Measurements from ENCODE around the gene IRF2.
A peak's percentile ranks its signal among the peaks of the same experiment; 100 is the strongest.

IRF2 gene

DNA sequence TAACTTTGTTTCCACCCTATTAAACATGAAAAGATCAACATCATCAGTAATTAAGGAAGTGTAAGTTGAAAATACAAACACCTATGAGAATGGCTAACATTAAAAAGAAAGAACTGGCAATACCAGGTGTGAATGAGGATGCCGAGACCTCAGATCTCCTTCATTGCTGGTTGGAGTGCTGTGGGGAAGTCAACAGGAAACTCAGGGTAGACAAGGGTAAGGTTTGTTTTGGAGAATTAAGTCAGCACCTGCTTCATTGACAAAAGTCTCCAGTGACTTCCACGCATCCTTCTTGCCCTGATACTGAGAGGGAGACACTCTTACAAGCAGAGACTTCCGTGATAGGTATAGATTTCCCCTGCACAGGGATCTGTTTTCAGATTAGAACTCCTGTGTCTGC is 106.1 kb downstream of the IRF2 start:
- no peak for DNase-seq (ENCODE audit: low spot score)

DNA sequence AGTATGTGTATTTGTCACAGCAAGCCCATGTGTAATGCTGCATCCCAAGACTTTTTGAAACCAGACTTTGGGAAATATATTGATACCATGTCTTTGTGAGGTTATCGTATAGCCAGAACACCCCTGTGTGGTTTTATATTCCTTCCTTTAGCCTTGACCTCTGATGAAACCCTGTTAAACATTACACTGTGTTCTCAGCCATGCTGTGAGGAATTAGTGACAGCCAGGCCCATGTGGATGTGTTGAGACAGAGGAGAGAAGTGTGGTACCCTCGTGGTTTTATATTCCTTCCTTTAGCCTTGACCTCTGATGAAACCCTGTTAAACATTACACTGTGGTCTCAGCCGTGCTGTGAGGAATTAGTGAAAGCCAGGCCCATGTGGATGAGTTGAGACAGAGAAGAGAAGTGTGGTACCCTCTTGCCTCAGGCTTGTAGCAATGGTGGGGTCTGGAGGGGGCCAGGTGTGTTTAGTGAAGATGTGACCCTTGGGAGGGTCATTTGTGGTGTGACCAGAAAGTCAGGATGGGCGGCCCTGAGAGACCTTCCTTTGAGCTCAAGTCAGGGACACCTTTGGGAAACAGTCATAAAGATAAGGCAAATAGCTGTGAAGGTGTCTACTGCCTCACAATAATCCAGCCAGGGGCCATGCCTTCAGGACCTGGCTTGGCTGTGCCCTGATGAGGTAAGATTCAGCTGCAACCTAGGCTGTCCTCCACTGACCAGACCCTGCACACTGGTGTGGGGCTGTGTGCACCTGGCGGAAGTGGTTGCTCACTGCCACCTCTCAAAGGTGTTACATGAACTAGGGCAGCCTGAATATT is 110.0 kb downstream of the IRF2 start:
- no peak for DNase-seq (ENCODE audit: low spot score)

DNA sequence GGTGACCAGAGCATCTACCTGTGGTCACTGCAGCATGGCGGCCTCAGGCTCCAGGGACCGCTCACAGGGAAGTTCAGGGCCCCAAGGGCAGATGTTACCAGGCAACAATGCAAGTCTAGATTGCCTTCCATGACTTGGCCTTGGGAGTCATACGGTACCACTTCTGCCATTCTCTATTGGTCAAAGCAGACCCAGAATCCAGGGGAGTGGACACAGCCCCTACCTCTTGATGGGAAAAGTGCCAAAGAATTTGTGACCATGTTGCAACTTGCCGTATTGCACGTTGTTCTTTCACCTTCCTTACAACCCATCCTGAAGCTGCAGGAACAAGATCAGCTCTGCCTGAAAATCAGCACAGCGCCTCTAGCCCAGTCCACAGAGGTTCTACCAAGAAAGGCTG is 111.1 kb downstream of the IRF2 start:
- no peak for DNase-seq (ENCODE audit: low spot score)

DNA sequence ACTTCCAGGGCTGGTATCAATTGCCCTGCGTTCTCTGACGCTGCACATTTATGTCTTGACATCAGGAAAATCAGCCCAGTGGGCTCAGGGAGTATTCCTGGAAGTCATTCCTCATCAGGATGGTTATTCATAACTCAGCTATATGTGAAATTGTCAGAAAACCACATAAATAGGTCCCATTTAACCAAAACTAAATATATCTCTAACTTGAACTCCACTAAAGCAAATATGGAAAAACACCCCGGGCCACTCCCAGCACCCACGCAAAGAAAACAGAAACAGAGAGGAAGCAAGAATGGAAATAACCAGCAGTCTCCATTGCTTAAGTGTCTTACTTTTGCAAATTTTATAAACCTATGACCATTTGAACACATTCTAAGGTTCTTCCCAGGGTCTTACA is 112.0 kb downstream of the IRF2 start:
- DNase-seq (ENCODE audit: low spot score): no peak

DNA sequence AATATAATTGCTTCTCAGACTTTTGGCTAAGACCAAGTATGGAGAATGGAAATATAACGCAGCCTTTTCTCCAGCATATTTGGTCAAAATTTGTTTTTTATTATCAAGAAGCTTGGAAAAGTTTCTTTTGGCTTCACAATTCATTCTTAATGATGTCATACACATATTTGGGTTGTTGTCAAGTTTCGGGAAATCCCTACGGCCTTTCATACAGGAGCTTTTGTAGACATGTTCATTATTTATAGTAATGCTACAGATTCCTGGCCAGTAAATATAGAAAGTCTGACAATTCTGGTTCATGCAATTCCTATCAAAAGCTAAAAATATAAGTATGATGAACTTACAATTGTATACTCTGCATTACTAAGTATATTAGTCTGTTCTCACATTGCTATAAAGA is 112.9 kb downstream of the IRF2 start:
- DNase-seq (ENCODE audit: low spot score): no peak

DNA sequence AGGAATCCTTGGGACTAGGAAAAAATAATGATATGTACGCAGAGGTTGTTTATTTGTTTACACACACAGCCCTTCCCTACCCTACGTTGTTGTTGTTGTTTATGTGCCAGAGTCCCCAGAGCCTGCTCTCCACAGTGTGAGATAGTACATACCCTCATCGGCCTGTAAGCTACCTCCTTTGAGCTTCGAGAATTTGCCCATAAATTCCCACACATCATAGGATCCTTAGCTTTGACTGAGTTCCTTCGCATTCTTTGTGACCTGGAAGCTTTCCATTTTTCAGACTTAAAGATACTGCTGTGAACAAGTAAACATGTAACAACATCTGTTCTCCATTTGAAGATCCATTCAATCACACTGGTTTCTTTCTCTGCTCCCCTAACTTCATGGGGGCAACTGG is 114.5 kb downstream of the IRF2 start:
- DNase-seq (ENCODE audit: low spot score): no peak

DNA sequence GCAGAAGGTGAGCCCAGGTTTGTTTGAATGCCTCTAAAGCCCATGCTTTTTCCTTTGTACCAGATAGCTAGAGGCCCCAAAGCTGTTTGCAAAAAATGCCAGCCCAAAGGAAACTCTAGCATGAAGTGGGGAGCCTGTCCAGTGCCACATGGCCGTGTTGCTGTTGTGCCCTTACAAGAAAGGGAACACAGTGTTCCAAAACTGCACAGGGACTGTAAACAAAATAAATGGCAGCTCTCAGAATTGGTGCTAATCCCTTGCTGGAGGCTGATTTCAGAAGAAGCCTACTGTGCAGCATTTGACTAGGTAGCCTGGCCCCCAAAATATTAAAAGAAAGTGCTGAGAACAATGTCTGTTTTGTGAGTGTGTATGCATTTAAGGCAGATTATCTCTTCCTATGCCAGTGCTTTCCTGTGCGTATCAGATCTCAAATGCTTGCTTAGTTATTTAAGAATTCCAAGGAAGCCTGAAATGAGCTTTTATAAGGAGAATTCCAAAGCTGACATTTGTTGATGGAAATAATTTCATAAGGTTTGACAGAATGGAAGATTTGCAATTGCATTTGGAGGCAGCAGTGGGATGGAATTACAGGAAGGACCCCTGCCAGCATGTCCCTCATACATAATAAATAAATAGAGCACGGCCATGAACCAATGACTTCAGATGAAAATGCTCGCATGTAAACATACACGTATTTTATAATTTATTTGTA is 115.7 kb downstream of the IRF2 start:
- peak; percentile 8 for DNase-seq (ENCODE audit: low spot score)

DNA sequence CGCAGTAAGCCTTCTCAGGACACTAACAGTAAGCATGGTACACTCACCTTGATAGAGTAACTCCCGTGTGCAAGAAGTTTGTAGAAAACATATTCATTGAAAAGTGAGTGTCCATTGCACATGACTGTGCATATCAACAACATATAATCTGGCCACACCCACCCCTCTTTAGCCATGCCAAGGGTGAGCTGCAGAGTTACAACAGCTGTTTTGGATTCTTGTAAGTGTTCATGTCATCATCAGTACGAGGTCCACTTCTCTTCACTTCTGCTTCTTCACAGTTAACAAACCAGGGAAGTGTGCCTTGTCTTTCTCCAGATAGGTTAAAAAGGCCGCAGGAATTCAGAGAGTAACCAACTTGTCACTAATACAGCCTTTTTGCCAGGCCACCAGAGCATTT is 116.6 kb downstream of the IRF2 start:
- DNase-seq (ENCODE audit: low spot score): no peak

DNA sequence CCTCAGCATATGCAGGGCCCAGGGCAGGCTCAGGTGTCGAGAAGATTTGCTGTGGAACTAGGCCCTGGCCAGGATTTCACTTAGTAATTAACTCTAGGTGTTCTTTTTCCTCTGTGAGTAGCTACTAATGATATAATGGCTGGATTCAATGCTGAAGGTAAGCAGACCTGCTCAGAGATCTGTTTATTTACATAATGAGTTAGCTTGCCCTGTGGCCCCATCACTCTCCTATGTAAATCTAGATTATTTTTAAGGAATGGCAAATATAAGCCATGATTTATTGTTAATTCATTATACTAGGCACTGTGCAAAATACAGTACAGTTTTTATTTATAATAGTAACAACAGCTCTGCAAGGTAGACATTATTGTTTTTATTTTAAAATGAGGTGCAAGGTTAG is 117.2 kb downstream of the IRF2 start:
- no peak for DNase-seq (ENCODE audit: low spot score)

DNA sequence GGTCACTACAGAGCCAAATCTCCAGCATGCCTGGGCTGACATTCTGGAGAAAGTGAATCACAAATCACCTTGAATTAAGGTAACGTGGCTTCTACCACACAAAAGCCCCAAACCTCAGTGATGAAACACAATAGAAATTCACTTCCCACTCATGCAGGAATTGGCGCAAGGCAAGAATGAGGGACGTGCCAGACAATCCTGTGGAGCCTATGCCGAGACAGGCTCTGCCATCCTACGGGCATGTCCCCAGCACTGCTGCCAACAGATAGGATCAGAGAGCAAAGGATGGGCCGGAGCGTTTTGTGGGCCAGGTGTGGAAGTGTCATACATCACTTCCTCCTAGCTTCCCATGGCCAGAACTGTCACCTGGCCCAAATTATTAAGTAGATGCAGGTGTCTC is 118.0 kb downstream of the IRF2 start:
- DNase-seq (ENCODE audit: low spot score): no peak

DNA sequence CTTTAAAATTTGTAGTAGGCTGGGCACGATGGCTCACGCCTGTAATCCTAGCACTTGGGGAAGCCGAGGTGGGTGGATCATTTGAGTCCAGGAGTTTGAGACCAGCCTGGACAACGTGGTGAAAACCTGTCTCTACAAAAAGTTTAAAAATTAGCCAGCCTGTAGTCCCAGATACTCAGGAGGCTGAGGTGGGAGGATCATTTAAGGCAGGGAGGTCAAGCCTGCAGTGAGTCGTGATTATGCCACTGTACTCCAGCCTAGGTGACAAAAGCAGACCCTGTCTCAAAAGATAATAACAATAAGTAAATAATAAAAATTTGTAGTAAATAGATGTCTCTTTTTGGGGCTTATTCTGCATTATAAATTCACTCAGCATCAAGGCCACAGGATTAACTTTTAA is 118.5 kb downstream of the IRF2 start:
- no peak for DNase-seq (ENCODE audit: low spot score)

DNA sequence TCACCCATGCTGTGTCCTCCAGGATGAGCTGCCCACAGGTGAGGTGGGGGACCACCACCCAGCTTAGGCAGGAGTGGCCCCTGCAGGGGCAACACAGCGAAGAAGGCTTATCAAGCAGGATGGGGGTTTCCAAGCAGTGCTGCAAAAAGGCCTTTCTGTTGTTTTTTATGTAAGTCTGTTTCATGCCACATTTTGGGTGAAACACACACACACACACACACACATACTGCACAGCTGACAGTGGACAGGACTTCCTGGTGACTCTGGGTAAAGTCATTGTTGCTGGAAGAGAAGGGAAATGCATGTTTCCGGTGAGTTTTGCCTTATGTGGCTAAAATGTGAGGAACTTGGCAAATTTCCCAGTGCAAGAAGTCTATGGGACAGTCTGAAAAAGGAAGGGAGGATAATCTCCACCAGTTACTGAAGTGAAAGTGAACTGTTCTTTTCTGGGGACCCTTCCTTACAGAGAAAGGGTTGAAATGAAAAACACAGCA is 119.2 kb downstream of the IRF2 start:
- DNase-seq (ENCODE audit: low spot score): peak; percentile 8

DNA sequence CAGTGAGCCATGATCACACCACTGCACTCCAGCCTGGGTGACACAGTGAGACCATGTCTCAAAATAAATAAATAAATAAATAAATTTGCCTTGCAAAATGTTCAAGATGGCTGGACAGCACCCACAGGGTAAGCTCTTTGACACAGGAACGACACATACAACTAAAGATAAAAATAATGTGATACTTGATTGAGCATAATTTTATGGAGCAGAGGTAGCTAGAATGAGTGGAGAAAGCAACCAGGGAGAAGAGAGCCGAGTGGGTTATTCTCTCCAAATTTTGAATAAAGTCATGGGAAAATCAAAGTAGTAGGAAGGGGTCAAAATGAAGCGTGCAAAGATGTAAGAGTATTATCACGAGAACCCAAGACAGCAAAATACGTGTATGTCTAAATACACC is 121.5 kb downstream of the IRF2 start:
- no peak for DNase-seq (ENCODE audit: low spot score)

DNA sequence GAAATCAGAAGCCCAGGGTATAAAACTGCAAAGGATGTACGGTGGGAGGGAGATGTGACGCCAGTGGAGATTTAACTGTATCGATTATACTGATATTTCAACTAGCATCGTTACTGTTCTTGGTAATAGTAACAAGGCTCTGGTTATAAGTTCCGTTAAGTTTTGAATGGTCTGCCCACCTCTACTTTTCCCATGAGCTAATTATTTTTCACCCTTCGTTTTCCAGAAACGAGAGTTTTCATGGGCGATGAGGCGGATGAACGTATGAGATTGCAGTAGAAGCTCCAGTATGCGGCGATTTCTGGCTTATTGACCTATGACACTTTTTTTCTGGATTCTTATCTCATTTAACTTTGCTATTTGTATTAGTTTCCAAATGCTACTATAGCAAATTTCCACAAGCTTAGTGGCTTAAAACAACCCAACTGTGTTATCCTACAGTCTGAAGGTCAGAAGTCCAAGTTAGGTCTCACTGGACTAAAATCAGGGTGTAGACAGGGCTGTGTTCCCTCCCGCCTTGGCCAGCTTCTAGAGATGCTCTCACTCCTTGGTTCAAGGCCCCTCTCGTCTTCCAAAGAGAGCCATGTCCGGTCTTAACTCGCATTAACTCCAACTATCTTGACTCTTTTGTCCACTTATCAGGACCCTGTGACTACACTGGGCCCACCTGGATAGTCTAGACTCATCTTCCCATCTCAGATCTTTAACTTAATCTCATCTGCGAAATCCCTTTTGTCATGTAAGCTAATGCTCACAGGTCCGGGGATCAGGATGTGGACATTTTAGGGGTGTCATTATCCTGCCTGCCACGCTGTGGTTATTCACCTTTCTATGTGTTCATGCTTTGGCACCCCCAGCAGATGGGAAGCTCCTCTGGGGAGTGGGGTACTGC is 122.5 kb downstream of the IRF2 start:
- no peak for DNase-seq (ENCODE audit: low spot score)

DNA sequence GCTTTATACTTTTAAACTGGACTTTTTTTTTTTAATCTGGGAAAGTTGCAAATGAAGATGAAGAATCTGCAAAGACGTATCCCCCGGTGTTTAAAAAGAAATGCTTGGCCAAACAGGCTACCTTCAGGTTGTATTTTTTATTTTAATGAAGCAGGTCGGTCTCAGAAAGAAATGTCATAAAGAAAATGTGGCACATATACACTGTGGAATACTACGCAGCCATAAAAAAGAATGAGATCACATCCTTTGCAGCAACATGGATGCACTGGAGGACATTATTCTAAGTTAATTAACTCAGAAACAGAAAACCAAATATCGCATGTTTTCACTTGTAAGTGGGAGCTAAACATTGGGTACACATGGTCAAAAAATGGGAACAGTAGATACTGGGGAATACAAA is 123.4 kb downstream of the IRF2 start:
- no peak for DNase-seq (ENCODE audit: low spot score)

DNA sequence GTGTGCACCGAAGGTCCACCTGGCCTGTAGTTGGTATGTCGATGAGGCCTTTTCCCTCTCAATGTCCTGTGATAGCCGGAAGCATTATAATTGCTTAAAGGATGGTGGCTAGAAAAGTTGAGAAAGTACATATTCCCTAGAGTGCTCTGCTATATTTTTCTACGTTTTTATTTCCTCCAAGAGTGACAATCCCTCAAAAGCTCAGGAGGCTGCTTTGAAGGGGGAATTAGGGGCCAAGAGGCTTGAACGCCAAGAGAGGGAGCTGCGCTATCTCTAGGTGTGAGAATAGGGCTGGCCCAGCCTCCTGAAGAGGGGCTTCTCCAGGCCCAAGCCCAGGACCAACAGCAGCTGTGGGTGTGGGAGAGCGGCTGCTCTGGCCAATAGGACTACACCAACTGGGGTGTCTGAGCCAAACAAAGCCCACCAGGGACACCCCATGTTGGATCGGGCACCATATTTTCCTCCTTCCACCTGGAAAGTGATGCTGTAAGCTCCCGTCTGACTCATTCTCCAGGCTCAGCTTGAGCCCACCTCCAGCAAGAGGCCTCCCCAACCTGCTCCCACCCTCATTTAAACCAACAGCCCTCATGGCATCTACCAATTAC is 124.0 kb downstream of the IRF2 start:
- no peak for DNase-seq (ENCODE audit: low spot score)

DNA sequence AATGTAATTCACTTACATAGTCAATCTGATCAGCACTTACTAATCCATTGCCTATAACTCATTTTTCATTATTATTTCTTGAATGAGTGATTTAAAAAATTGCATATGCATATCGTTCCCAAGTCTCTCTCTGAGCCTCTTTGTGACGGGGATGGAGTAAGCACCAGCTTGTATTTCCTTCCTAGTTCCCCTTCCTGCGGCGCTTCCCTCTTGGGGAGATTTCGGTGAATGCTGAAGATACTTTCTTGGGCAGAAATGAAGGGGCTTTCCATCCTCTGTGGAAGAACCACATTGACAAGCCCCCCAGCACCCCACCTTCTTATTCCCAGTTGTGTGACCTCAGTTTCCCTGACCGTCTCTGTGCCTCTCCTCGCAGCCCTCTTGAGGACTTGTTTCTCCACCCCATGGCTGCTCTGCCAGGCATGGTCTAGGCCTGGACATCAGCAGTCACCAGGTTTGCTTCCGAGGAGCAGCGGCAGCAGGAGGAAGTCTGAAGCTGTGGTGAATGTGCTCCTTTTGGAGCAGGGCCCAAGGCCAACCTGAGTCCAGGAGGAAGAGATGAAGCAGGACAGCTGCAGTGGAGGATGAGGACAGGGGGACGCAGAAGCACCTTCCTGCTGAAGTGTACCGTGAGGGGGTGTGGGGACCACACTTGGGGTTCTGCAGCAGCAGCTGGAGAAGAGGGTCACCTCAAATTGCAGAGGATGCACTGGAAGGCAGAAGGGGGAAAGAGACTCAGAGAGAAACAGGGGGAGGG is 124.9 kb downstream of the IRF2 start:
- DNase-seq (ENCODE audit: low spot score): no peak

DNA sequence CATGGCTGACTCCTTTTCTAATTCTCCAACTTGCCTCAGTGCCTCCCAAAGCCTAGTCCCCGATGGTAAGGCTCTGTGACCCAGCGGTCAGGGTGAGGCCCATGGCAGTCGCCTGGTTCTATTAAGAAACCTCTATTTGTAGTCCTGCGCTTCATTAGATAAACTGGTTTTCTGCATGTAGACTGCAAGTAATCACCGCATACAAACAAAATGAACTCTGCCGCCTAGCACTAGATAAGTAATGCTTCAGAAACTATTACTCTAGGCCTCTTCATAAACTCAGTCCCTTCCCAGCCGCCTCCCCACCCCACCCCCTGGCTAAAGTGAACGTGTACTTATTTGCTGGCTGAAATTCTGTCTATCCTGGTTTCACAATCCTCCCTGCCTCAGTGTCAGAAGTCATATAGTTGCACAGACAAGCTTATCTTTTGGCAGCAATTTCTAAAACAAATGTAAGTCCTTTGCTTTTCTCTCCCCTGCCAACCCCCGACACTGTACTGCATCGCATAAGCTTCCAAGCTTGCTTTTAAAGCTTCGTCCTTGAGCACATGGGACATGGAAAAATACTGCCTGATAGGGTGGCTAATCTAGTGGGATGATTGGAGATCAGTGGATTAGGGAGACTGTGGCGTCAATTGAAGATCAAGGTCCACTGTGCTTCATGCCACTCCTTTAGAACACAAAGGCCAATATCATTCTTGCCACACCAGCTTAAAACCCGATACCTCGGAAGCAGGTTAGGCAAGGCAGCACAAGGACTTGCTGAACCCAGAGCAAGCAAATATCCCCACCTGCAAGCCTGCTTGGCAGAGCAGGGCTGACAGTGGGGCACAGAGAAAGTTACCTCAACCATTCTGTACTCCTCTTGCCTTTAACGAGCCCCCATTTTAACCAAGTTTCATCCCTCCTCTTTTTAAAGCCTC is 125.8 kb downstream of the IRF2 start:
- DNase-seq (ENCODE audit: low spot score): no peak

DNA sequence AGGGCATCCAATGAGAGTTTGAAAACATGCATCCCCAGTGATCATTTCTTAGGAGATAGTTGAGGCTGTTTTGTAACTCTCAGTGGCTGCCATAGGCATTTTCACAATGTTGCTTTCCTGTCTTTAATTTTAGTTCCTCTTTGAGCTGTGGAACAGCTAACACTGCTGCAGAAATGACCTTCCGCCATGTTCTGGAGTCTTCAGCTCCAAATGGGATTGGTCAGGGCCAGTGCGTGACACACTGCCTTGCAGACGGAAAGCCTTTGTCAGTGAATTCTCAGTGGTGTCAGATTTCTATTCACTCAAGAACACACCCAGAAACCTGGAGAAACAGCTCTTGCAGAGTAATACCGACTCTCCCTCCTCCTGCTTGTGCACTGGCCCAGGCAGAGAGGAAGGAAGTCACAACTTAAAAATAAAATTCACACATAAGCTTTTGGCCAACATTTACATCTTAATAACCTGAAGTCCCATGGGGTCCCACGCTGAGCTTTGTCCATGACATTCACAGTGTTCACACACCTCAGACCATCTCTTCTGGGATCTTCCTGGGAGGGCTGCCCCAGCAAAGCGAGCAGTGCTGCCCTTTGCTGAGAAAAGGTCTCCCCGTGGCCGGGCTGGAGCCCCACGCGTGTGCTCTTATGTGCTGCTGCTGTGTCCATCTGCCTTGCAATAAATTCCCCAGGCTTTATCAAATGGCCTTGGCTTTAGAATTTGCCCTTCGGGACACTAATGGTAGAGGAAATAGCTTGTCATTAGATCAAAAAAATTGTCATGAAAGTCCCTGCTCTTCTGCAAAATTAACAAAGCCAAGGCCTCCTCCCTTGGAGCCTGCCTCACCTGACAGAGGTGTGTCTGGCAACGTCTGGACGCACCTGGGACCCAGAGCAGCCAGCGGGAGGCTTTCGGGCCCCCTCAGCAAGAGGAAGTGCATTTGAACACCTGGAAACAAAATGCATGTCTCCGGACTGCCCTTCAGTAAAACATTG is 126.8 kb downstream of the IRF2 start:
- no peak for DNase-seq (ENCODE audit: low spot score)

Measured in cerebellar cortex (tissue), 1 donor.